IMR-90 (cell line): ENCODE data around the gene LUC7L. TPM values are rescaled to one million over a fixed set of nuclear protein-coding genes. Genes with fewer than 3 reads are reported as not detected.

Source experiments
- ATAC-seq: fragments of 200-7000 bp; cut with Tn5 transposase; 2 replicates; pipeline ENCODE4 v1.9.1; 2020; ENCODE audit warnings: low read depth, mild to moderate bottlenecking, moderate library complexity
- BruUV-seq: library from RNA; stranded (reverse); fragments of 400-500 nt; replicated peaks from 2 replicates; lab custom pipeline; 2021; lab: Mats Ljungman, UMichigan
- CTCF ChIA-PET: fragments of 300-600 bp; formaldehyde crosslinking; extraction: SDS; loops from one replicate; lab custom pipeline; 2021; ENCODE audit warnings: antibody characterized with exemption; lab: Yijun Ruan, JAX
- POLR2A ChIA-PET: fragments of 300-600 bp; sonication (Branson Sonifier 250); formaldehyde crosslinking; loops from one replicate; lab custom pipeline; 2022; ENCODE audit warnings: antibody characterized with exemption; ENCODE audit not compliant: unreplicated experiment; lab: Charles Lee
- DNase-seq: peaks from one replicate; pipeline ENCODE4 v3.0.0; 2013
- H2AFZ ChIP-seq: replicated peaks from 2 replicates; pipeline ENCODE3; 2013; ENCODE audit warnings: low read length, mild to moderate bottlenecking; ENCODE audit not compliant: poor library complexity
- H2AK5ac ChIP-seq: 2 replicates; pipeline ENCODE4 v1.6.1; 2013; ENCODE audit warnings: low read depth, low read length, inconsistent platforms
- H2AK9ac ChIP-seq: replicated peaks from 2 replicates; pipeline ENCODE3; 2013; ENCODE audit warnings: mild to moderate bottlenecking, low read depth, low read length, moderate library complexity; ENCODE audit not compliant: poor library complexity
- H2BK120ac ChIP-seq: 2 replicates; pipeline ENCODE4 v1.6.1; 2013; ENCODE audit warnings: low read depth, low read length, inconsistent platforms
- H2BK15ac ChIP-seq: 3 replicates; pipeline ENCODE4 v1.6.1; 2013; ENCODE audit warnings: low read depth, low read length, inconsistent platforms
- H2BK20ac ChIP-seq: 2 replicates; pipeline ENCODE4 v1.6.1; 2013; ENCODE audit warnings: low read depth, mild to moderate bottlenecking, inconsistent platforms, low read length, moderate library complexity
- H2BK5ac ChIP-seq: 2 replicates; pipeline ENCODE4 v1.6.1; 2013; ENCODE audit warnings: mild to moderate bottlenecking, low read depth, low read length, inconsistent platforms; ENCODE audit not compliant: poor library complexity, severe bottlenecking
- H3K14ac ChIP-seq: replicated peaks from 2 replicates; pipeline ENCODE4 v1.6.1; 2013; ENCODE audit warnings: low read depth, low read length, inconsistent platforms
- H3K18ac ChIP-seq: 2 replicates; pipeline ENCODE4 v1.6.1; 2013; ENCODE audit warnings: low read depth, low read length, control low read depth
- H3K23ac ChIP-seq: 2 replicates; pipeline ENCODE4 v1.6.1; 2013; ENCODE audit warnings: low read depth, low read length, inconsistent platforms
- H3K27ac ChIP-seq: 2 replicates; pipeline ENCODE4 v1.5.1; 2013; ENCODE audit warnings: mild to moderate bottlenecking, control low read depth, low read length; ENCODE audit not compliant: insufficient read depth
- H3K27me3 ChIP-seq: 2 replicates; pipeline ENCODE4 v1.6.1; 2013; ENCODE audit warnings: low read length; ENCODE audit not compliant: control insufficient read depth, insufficient read depth
- H3K36me3 ChIP-seq: 2 replicates; pipeline ENCODE4 v1.6.1; 2013; ENCODE audit warnings: low read length, mixed read lengths; ENCODE audit not compliant: control insufficient read depth, insufficient read depth
- H3K4ac ChIP-seq: 2 replicates; pipeline ENCODE4 v1.6.1; 2013; ENCODE audit warnings: low read depth, low read length, inconsistent platforms
- H3K4me1 ChIP-seq: 2 replicates; pipeline ENCODE4 v1.6.1; 2013; ENCODE audit warnings: low read length, mixed read lengths; ENCODE audit not compliant: control insufficient read depth, insufficient read depth
- H3K4me2 ChIP-seq: 2 replicates; pipeline ENCODE4 v1.6.1; 2013; ENCODE audit warnings: low read depth, mild to moderate bottlenecking, control low read depth, low read length, moderate library complexity
- H3K4me3 ChIP-seq: 2 replicates; pipeline ENCODE4 v1.5.1; 2013; ENCODE audit warnings: low read depth, mild to moderate bottlenecking, control low read depth, low read length, moderate library complexity; ENCODE audit not compliant: insufficient read depth
- H3K56ac ChIP-seq: 2 replicates; pipeline ENCODE4 v1.6.1; 2013; ENCODE audit warnings: low read length, inconsistent platforms; ENCODE audit not compliant: insufficient read depth; ENCODE audit errors: extremely low read depth
- H3K79me1 ChIP-seq, 2 experiments: 2 replicates each; pipeline ENCODE4 v1.6.1; 2013; ENCODE audit warnings: low read length in 2 of 2, inconsistent platforms in 1 of 2, low read depth in 1 of 2
- H3K9ac ChIP-seq: 2 replicates; pipeline ENCODE4 v1.6.1; 2013; ENCODE audit warnings: low read depth, low read length, control low read depth
- H3K9me1 ChIP-seq: 2 replicates; pipeline ENCODE4 v1.6.1; 2013; ENCODE audit warnings: low read length, inconsistent platforms; ENCODE audit not compliant: insufficient read depth
- H3K9me3 ChIP-seq: 2 replicates; pipeline ENCODE4 v1.6.1; 2013; ENCODE audit warnings: low read length; ENCODE audit not compliant: control insufficient read depth, insufficient read depth
- H4K20me1 ChIP-seq: 2 replicates; pipeline ENCODE4 v1.6.1; 2013; ENCODE audit warnings: low read length, inconsistent platforms; ENCODE audit not compliant: insufficient read depth
- H4K5ac ChIP-seq: 2 replicates; pipeline ENCODE4 v1.6.1; 2013; ENCODE audit warnings: mild to moderate bottlenecking, low read depth, low read length, control low read depth
- H4K8ac ChIP-seq, 2 experiments: 2 replicates each; pipeline ENCODE4 v1.6.1; 2013; ENCODE audit warnings: low read depth in 2 of 2, low read length in 2 of 2, control low read depth in 1 of 2, inconsistent platforms in 1 of 2
- H4K91ac ChIP-seq: 2 replicates; pipeline ENCODE4 v1.6.1; 2013; ENCODE audit warnings: low read depth, low read length, inconsistent platforms; ENCODE audit not compliant: insufficient read depth
- BHLHE40 ChIP-seq: fragments of 150-350 bp; IDR thresholded peaks from 2 replicates; pipeline ENCODE4 v1.6.1; 2016; ENCODE audit warnings: mild to moderate bottlenecking, low read depth, low read length
- CEBPB ChIP-seq: IDR thresholded peaks from 2 replicates; pipeline ENCODE4 v1.6.1; 2012; ENCODE audit warnings: low read depth, low read length, improper control_type of control experiment
- CHD1 ChIP-seq: IDR thresholded peaks from 2 replicates; pipeline ENCODE4 v1.6.1; 2012; ENCODE audit warnings: low read depth, low read length, improper control_type of control experiment
- CTCF ChIP-seq: conservative IDR thresholded peaks from 2 replicates; pipeline ENCODE4 v1.5.1; 2012; ENCODE audit warnings: mild to moderate bottlenecking, low read depth, low read length, improper control_type of control experiment
- ELK1 ChIP-seq: fragments of 150-350 bp; IDR thresholded peaks from 2 replicates; pipeline ENCODE4 v1.6.1; 2016; ENCODE audit warnings: low read depth, mild to moderate bottlenecking, low read length, moderate library complexity, borderline replicate concordance
- FOS ChIP-seq: fragments of 150-350 bp; IDR thresholded peaks from 2 replicates; pipeline ENCODE4 v1.6.1; 2016; ENCODE audit warnings: low read depth, low read length
- MAFK ChIP-seq: IDR thresholded peaks from 2 replicates; pipeline ENCODE4 v1.6.1; 2012; ENCODE audit warnings: low read depth, low read length, improper control_type of control experiment
- MAZ ChIP-seq: IDR thresholded peaks from 2 replicates; pipeline ENCODE4 v1.6.1; 2012; ENCODE audit warnings: low read depth, mild to moderate bottlenecking, low read length, improper control_type of control experiment, moderate library complexity, borderline replicate concordance
- MXI1 ChIP-seq: IDR thresholded peaks from 2 replicates; pipeline ENCODE4 v1.6.1; 2012; ENCODE audit warnings: low read depth, mild to moderate bottlenecking, low read length, moderate library complexity, borderline replicate concordance
- NFE2L2 ChIP-seq: fragments of 150-350 bp; IDR thresholded peaks from 2 replicates; pipeline ENCODE4 v1.6.1; 2016; ENCODE audit warnings: low read depth, mild to moderate bottlenecking, low read length
- POLR2A ChIP-seq: IDR thresholded peaks from 2 replicates; pipeline ENCODE4 v1.6.1; 2012; ENCODE audit warnings: mild to moderate bottlenecking, low read depth, low read length
- RCOR1 ChIP-seq: IDR thresholded peaks from 2 replicates; pipeline ENCODE4 v1.6.1; 2012; ENCODE audit warnings: mild to moderate bottlenecking, low read length, improper control_type of control experiment; ENCODE audit not compliant: insufficient replicate concordance
- RFX5 ChIP-seq: IDR thresholded peaks from 2 replicates; pipeline ENCODE4 v1.8.0; 2012; ENCODE audit warnings: low read depth, mild to moderate bottlenecking, low read length, moderate library complexity
- SMC3 ChIP-seq: fragments of 150-350 bp; IDR thresholded peaks from 2 replicates; pipeline ENCODE4 v1.6.1; 2016; ENCODE audit warnings: low read depth, mild to moderate bottlenecking, antibody characterized with exemption, low read length, moderate library complexity
- USF2 ChIP-seq: fragments of 150-350 bp; IDR thresholded peaks from 2 replicates; pipeline ENCODE4 v1.6.1; 2017; ENCODE audit warnings: mild to moderate bottlenecking, antibody characterized with exemption, low read length, low read depth
- WGBS, 2 experiments: methylation state at CpG; one replicate each; pipeline versions ENCODE4 v1.1.5 to v1.1.7; 2013; ENCODE audit warnings: missing lambda C conversion rate in 2 of 2; ENCODE audit not compliant: insufficient read length in 1 of 2; ENCODE audit errors: extremely low coverage in 2 of 2; 5-methylcytosine and 5-hydroxymethylcytosine counted together
- dilution Hi-C: fragments of 300-500 bp; cut with HindIII; formaldehyde crosslinking; loops from one replicate; pipeline ENCODE4 v1.14.3; 2018; ENCODE audit warnings: low sequenced_read_pairs; ENCODE audit not compliant: unreplicated experiment
- in situ Hi-C: fragments of 300-500 bp; cut with MboI; formaldehyde crosslinking; loops from 3 replicates; pipeline ENCODE4 v1.14.3; 2019; ENCODE audit warnings: low sequenced_read_pairs, inconsistent platforms, mixed read lengths
- intact Hi-C: fragments of 100-400 bp; cut with micrococcal nuclease; formaldehyde crosslinking; loops from 2 replicates; pipeline ENCODE4 v1.10.0; 2022
- polyA plus RNA-seq, 3 experiments: library from polyadenylated mRNA; depleted of rRNA; stranded (reverse); fragments of >200 nt; gene quantifications; 2 replicates each; pipeline ENCODE4 v1.2.3, GENCODE V29; 2012; ENCODE audit warnings: low replicate concordance in 1 of 3
- total RNA-seq: library from RNA; depleted of rRNA; stranded (reverse); fragments of >200 nt; gene quantifications from 2 replicates; pipeline ENCODE4 v1.2.3, GENCODE V29; 2012

Gene LUC7L
- total and polyA plus RNA-seq, 2 of the 4 experiments (the other 2 are of a cell fraction): 21.5 to 55.6 TPM

GRCh38 chr16:220021-220420, 9.2 kb downstream of the LUC7L start:
- no peak overlapping the region for H3K56ac ChIP-seq
- TF ChIP-seq MAZ (no peak), CHD1 (no peak), FOS (no peak), BHLHE40 (no peak), NFE2L2 (no peak), SMC3 (no peak), POLR2A (no peak), ELK1 (no peak), MAFK (no peak), CEBPB (no peak), RFX5 (no peak), MXI1 (no peak), USF2 (no peak), CTCF (no peak), RCOR1 (no peak)
- ChIA-PET CTCF (no interaction called here), POLR2A (no interaction called here)
- H3K79me1 ChIP-seq: peaks cover 24 to 62% of the 10 kb centered on the region in 2 experiments
- H2BK20ac ChIP-seq: no peak overlapping the region
- H4K91ac ChIP-seq: no peak overlapping the region
- H3K4me1 ChIP-seq: no peaks in the 10 kb centered on the region
- no peak overlapping the region for H3K4ac ChIP-seq
- H3K4me2 ChIP-seq: no peak overlapping the region
- no peak overlapping the region for H3K4me3 ChIP-seq
- no CpG with 5 or more reads among the region's 4 CpGs for WGBS, 2 experiments
- H2AK5ac ChIP-seq: no peak overlapping the region
- dilution Hi-C loops (no loop called here), in situ Hi-C loops (no loop called here), intact Hi-C loops (no loop called here)
- no peak overlapping the region for H2BK5ac ChIP-seq
- no peaks in the 10 kb centered on the region; the same call in 1 of the 2 replicates for H3K9me1 ChIP-seq
- ATAC-seq (no peak), DNase-seq (no peak)
- H3K27me3 ChIP-seq: no peaks in the 10 kb centered on the region
- H3K14ac ChIP-seq: no peak overlapping the region
- no peak overlapping the region for H2BK120ac ChIP-seq
- no peak overlapping the region for H4K5ac ChIP-seq
- H4K8ac ChIP-seq: no peak overlapping the region
- peaks cover 59% of the 10 kb centered on the region for H3K36me3 ChIP-seq
- no peaks in the 10 kb centered on the region for H3K9me3 ChIP-seq
- peaks cover 62% of the 10 kb centered on the region for H4K20me1 ChIP-seq
- H3K18ac ChIP-seq: no peak overlapping the region
- H3K27ac ChIP-seq: no peak overlapping the region
- H2BK15ac ChIP-seq: no peak overlapping the region
- no peak overlapping the region for H3K23ac ChIP-seq
- no TSS peak for BruUV-seq
- H2AK9ac ChIP-seq: no peak overlapping the region
- no peak overlapping the region for H3K9ac ChIP-seq
- no peak overlapping the region for H2AFZ ChIP-seq
